Left lung (tissue), 10 donors: ENCODE data around the gene CLRN3. TPM values are rescaled to one million over a fixed set of nuclear protein-coding genes. Genes with fewer than 3 reads are reported as not detected.
A peak's percentile ranks its signal among the peaks of the same experiment; 100 is the strongest.

Experiments used
- ATAC-seq: fragments of 200-7000 bp; cut with Tn5 transposase; one replicate; pipeline ENCODE4 v1.9.1; 2020; ENCODE audit warnings: moderate library complexity
- DNase-seq, 4 donors: peaks; one replicate each; pipeline ENCODE4 v3.0.0-alpha.2; 2013 to 2020
- H3K27ac ChIP-seq, 2 donors: fragments of 200-600 bp; sonication (generic) in 1 of 2; one replicate each; pipeline versions ENCODE4 v1.5.0 to v1.8.0; 2020 to 2021
- H3K27me3 ChIP-seq, 2 donors: fragments of 200-600 bp; sonication (generic) in 1 of 2; one replicate each; pipeline versions ENCODE4 v1.5.0 to v1.8.0; 2020 to 2021
- H3K36me3 ChIP-seq, 2 donors: fragments of 200-600 bp; sonication (generic) in 1 of 2; one replicate each; pipeline versions ENCODE4 v1.5.0 to v1.8.0; 2020 to 2021
- H3K4me1 ChIP-seq, 2 donors: fragments of 200-600 bp; one replicate each; pipeline ENCODE4 v1.8.0; 2021
- H3K4me3 ChIP-seq, 2 donors: fragments of 200-600 bp; sonication (generic) in 1 of 2; one replicate each; pipeline versions ENCODE4 v1.5.0 to v1.8.0; 2020 to 2021; ENCODE audit warnings: mild to moderate bottlenecking in 1 of 2
- H3K9me3 ChIP-seq, 2 donors: fragments of 200-600 bp; sonication (generic) in 1 of 2; one replicate each; pipeline versions ENCODE4 v1.5.0 to v1.8.0; 2020 to 2021
- intact Hi-C, 2 donors: fragments of 100-400 bp; cut with DNase I; formaldehyde crosslinking; loops; one replicate each; pipeline versions ENCODE4 v1.11.2 to v1.14.2; 2022
- polyA plus RNA-seq, 6 donors: library from polyadenylated mRNA; unstranded; fragments of 120-200 nt; gene quantifications; one replicate each; pipeline ENCODE4 v1.2.1, GENCODE V29; 2013; ENCODE audit not compliant: insufficient read length in 6 of 6
- total RNA-seq, 2 donors: library from RNA; stranded (reverse); fragmentation: NEBNext Ultra II Directional; extraction: Animal tissue kit (Norgen Biotek cat#: 25700); gene quantifications; one replicate each; pipeline ENCODE4 v1.2.1, GENCODE V29; 2021
- TF ChIP-seq, protein P1 (sequence below), 2 donors: fragments of 200-600 bp; sonication (generic) in 1 of 2; IDR thresholded peaks; one replicate each; pipeline versions ENCODE4 v1.5.0 to v1.8.0; 2021; ENCODE audit warnings: antibody characterized with exemption in 2 of 2
- donor health status: DM: no; HTN: yes; CAD: no.
- donor health status: DM: no; HTN: no; CAD: no.

Gene CLRN3
- total and polyA plus RNA-seq, 8 donors, result 0.13 to 0.27 TPM; not detected in 6

DNA sequence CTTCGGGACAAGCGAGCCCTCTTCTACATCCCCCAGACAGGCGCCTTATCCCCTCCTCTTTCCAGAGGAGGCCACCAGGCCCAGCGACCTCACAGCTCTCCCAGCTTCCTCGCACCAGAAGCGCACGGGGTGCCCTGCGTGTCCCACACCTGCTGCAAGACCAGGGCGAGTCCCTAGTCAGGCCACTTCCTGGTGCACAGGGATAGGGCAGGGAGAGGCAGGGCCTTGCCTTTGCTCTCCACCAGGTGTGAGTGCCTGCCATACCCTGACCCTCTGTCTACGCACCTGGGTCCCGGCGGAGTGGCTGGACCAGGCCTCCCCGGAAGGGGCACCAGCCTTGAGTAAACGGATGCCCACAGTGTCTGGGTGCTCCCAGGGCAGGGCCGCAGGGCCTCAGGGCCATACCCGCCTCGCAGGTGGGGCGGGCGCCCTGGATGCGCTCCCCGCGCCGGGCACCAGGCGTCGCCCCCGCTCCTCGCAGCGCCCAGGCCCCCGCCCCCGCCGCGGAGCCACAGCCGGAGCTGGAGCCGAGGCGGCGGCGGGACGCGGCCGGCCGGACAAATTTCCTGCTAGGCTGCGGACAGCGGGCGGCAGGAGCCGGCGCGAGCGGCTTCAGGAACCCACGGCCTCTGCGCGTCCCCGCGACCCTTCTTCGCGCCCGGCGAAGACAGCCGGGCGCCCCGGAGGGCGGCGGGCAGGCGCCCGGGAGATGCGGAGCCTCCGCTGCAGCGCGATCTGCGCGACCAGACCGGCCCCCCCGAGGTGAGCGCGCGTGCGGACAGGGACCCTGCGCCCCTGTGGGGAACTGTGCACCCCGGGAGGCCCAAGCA lies 14.0 kb upstream of the CLRN3 start, which contains the start of gene PTPRE:
TSS of gene PTPRE (plus strand) at position 556 of the 830 bp plus-strand sequence. CDS start 133,779 bp downstream, outside the sequence.
- peak within 1 kb of the TSS; percentile 89 to 91 for H3K27ac ChIP-seq
- no peaks in the 10 kb centered on the region for H3K36me3 ChIP-seq
- intact Hi-C loops, result loop anchor here (2.0 to 10.0 kb wide), 3 partner anchors 104 to 162 kb away; no protein-coding TSS in a partner anchor
- peaks cover 0 to 9% of the 10 kb centered on the region in 2 donors for H3K27me3 ChIP-seq
- ATAC-seq, result peak; percentile 92
- DNase-seq, result peak; percentile 47 to 99 (median 71)
- no peaks in the 10 kb centered on the region for H3K9me3 ChIP-seq
- peak within 1 kb of the TSS; percentile 64 to 77 for H3K4me3 ChIP-seq
- H3K4me1 ChIP-seq, result peaks cover 10 to 48% of the 10 kb centered on the region in 2 donors
- TF ChIP-seq, protein P1, sequence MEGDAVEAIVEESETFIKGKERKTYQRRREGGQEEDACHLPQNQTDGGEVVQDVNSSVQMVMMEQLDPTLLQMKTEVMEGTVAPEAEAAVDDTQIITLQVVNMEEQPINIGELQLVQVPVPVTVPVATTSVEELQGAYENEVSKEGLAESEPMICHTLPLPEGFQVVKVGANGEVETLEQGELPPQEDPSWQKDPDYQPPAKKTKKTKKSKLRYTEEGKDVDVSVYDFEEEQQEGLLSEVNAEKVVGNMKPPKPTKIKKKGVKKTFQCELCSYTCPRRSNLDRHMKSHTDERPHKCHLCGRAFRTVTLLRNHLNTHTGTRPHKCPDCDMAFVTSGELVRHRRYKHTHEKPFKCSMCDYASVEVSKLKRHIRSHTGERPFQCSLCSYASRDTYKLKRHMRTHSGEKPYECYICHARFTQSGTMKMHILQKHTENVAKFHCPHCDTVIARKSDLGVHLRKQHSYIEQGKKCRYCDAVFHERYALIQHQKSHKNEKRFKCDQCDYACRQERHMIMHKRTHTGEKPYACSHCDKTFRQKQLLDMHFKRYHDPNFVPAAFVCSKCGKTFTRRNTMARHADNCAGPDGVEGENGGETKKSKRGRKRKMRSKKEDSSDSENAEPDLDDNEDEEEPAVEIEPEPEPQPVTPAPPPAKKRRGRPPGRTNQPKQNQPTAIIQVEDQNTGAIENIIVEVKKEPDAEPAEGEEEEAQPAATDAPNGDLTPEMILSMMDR (IDR thresholded peaks at IDR 0.05), result peak; percentile 85

DNA sequence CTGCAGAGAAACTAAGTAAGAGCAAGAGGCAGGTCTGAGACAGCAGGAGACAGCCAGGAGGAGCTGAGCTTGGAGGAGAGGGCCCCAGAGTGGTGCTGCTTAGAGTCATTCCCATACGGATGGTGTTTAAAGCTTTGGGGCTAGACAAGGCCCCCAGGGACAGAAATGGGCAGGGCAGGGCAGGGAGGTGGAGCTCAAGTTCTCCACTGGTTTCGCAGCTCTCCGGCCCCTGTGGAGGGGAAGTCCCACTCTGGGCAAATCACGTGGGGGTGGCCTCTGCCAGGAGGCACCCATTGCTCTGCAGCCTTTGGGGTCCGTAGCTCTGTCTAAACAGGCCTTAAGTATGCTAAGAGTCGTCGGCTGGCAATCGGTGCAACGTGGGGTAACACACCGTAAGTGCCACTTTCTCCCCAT lies 13.1 kb upstream of the CLRN3 start:
- DNase-seq, result no peak
- Histone ChIP-seq H3K27me3 (peaks cover 0 to 9% of the 10 kb centered on the region in 2 donors), H3K9me3 (no peaks in the 10 kb centered on the region), H3K4me1 (peaks cover 10 to 39% of the 10 kb centered on the region in 2 donors), H3K4me3 (no peak overlapping the region), H3K27ac (no peak overlapping the region), H3K36me3 (no peaks in the 10 kb centered on the region)
- TF ChIP-seq, protein P1 (IDR thresholded peaks at IDR 0.05), result no peak
- intact Hi-C loops, result loop anchor here (2.0 to 10.0 kb wide), 3 partner anchors 105 to 163 kb away; no protein-coding TSS in a partner anchor
- no peak for ATAC-seq

DNA sequence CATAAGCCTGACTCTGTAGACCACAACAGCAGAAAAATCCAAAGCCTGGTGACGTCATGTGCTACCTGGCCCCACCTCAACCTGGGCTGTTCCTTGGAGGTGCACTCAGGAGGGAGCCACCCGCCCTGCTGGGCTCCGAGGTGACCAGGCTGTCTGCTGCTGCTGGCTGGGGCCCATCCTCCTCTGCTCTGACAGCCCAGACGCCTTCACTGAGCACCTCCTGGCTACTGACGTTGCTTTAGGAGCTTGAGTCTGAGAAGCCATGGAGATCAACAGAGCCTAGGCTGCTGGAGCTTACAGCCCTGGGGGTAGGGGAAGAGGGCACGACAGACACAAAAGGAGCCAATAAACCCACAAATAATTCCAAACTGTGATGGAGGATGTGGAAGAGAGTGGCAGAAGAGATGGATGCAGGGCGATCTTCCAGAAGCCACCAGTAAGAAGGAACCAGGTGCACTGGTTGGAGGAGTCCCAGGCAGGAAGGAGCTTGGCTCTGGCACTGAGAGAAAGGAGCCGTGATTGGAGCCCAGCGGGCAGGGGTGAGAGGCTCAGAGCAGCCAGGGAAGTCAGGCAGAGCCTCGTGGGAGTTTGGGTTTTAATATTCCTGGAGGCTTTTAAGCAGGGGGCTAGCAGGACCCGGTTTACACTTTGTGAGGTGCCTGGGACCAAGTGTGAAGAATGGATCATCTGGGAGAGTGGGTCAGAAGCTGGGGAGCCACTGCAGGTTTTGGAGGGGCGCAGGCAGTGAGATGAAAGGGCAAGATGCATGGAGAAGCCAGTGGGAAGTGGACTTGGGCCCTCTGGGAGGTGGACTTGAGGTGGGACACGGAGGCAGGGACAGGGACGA lies 12.5 kb upstream of the CLRN3 start:
- intact Hi-C loops, result loop anchor here in 1 of 2 donors (10.0 kb wide), 1 partner anchor 110 kb away; no protein-coding TSS in a partner anchor
- no peak overlapping the region for H3K4me3 ChIP-seq

DNA sequence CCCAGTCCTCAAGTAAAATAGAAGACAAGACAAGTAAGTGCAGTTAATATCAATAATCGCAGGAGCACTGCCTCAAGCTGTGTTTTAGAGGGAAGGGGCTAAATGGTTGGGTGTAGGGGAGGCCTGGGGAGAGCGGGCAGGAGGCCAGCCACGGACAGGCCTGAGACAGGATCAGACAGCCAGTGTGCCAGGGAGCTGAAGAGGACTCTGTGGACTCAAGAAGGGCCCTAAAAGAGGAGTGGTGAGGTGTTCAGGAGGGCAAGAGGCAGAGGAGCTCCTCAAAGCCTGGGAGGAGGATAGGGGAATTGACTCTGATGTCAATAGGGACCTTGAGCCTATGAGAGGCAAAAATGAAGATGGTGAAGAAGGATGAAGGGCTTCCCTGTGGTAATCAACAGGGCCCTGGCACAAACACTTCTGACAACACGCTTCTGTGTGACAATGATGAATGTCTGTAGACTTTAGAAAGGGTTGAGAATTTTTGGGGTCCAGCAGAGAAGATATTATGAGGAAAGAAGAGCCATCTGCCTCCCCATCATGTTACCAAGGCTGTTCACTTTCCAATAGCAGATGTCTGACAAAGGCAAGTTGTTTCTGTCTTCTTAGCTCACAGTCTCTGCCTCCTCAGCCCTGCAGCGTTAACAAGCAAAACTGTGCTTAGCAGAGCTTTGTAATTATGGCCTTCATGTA lies 11.7 kb upstream of the CLRN3 start:
- Histone ChIP-seq H3K36me3 (no peaks in the 10 kb centered on the region), H3K4me1 (peaks cover 10 to 35% of the 10 kb centered on the region in 2 donors), H3K27ac (no peak overlapping the region), H3K4me3 (no peak overlapping the region), H3K27me3 (peaks cover 0 to 9% of the 10 kb centered on the region in 2 donors), H3K9me3 (no peaks in the 10 kb centered on the region)
- TF ChIP-seq, protein P1 (IDR thresholded peaks at IDR 0.05), result no peak
- ATAC-seq, result no peak
- no peak for DNase-seq
- intact Hi-C loops, result loop anchor here in 1 of 2 donors (10.0 kb wide), 1 partner anchor 110 kb away; no protein-coding TSS in a partner anchor

More for the DNA sequence above, 12.5 kb upstream of the CLRN3 start:
- Histone ChIP-seq H3K4me1 (peaks cover 10 to 36% of the 10 kb centered on the region in 2 donors), H3K36me3 (no peaks in the 10 kb centered on the region), H3K9me3 (no peaks in the 10 kb centered on the region), H3K27me3 (peaks cover 0 to 9% of the 10 kb centered on the region in 2 donors), H3K27ac (no peak overlapping the region)
- TF ChIP-seq, protein P1 (IDR thresholded peaks at IDR 0.05), result no peak
- DNase-seq (no peak), ATAC-seq (no peak)
